B cell (primary cell): ENCODE data around the gene RRN3. TPM values are rescaled to one million over a fixed set of nuclear protein-coding genes. Genes with fewer than 3 reads are reported as not detected.

Experiments used
- ATAC-seq: fragments of 200-7000 bp; cut with Tn5 transposase; one replicate; pipeline ENCODE4 v1.10.0; 2021; ENCODE audit warnings: low read depth, mild to moderate bottlenecking, moderate number of reproducible peaks, moderate library complexity
- CTCF ChIA-PET: fragments of 350-600 bp; sonication (Branson Sonifier 250); formaldehyde crosslinking; loops from one replicate; lab custom pipeline; 2021; ENCODE audit warnings: antibody characterized with exemption, inconsistent platforms; lab: Charles Lee
- POLR2A ChIA-PET: fragments of 350-600 bp; sonication (Branson Sonifier 250); formaldehyde crosslinking; loops from one replicate; lab custom pipeline; 2021; ENCODE audit warnings: antibody characterized with exemption; lab: Charles Lee
- DNase-seq: peaks from one replicate; pipeline ENCODE4 v3.0.0; 2013
- H2AFZ ChIP-seq: 2 replicates; pipeline ENCODE4 v1.6.1; 2012; ENCODE audit warnings: mild to moderate bottlenecking, low read depth, low read length; ENCODE audit not compliant: insufficient read depth, poor library complexity, severe bottlenecking
- H3K27ac ChIP-seq, 2 donors: 1 replicate in 1 of 2; 2 replicates in 1 of 2; pipeline ENCODE4 v1.5.1; 2012 to 2013; ENCODE audit warnings: low read length in 2 of 2, mild to moderate bottlenecking in 2 of 2, moderate library complexity in 1 of 2
- H3K27me3 ChIP-seq, 4 experiments: fragments of 200-600 bp in 1 of 4; sonication (generic) in 1 of 4; replicated peaks in 1 of 4; 1 replicate in 2 of 4; 2 replicates in 2 of 4; pipeline versions ENCODE4 v1.6.1 to v1.7.0; 2013 to 2016; ENCODE audit warnings: low read length in 3 of 4, mild to moderate bottlenecking in 2 of 4, mixed read lengths in 1 of 4, moderate library complexity in 1 of 4; ENCODE audit not compliant: insufficient read depth in 4 of 4, control insufficient read depth in 3 of 4; ENCODE audit errors: control extremely low read depth in 1 of 4
- H3K36me3 ChIP-seq, 2 experiments: replicated peaks in 1 of 2; 1 replicate in 1 of 2; 2 replicates in 1 of 2; pipeline versions ENCODE4 v1.6.1 to v1.7.1; 2013; ENCODE audit warnings: low read length in 1 of 2; ENCODE audit not compliant: insufficient read depth in 2 of 2, control insufficient read depth in 1 of 2; ENCODE audit errors: control extremely low read depth in 1 of 2, extremely low read depth in 1 of 2
- H3K4me1 ChIP-seq, 2 donors: fragments of 200-600 bp in 1 of 2; sonication (generic) in 1 of 2; 1 replicate in 1 of 2; 2 replicates in 1 of 2; pipeline versions ENCODE4 v1.5.1 to v1.6.1; 2013 to 2017; ENCODE audit warnings: low read length in 2 of 2; ENCODE audit not compliant: control insufficient read depth in 2 of 2, insufficient read depth in 2 of 2
- H3K4me2 ChIP-seq: replicated peaks from 2 replicates; pipeline ENCODE3; 2012; ENCODE audit warnings: mild to moderate bottlenecking, low read depth, low read length; ENCODE audit not compliant: poor library complexity, severe bottlenecking
- H3K4me3 ChIP-seq, 5 experiments: fragments of 200-600 bp in 1 of 5; sonication (generic) in 1 of 5; 1 replicate in 3 of 5; 2 replicates in 2 of 5; pipeline versions ENCODE4 v1.5.1 to v1.7.0; 2011 to 2016; ENCODE audit warnings: low read length in 4 of 5, mild to moderate bottlenecking in 4 of 5, low read depth in 2 of 5, control low read depth in 1 of 5, moderate library complexity in 1 of 5; ENCODE audit not compliant: insufficient read depth in 1 of 5; ENCODE audit errors: control extremely low read depth in 1 of 5, extremely low read depth in 1 of 5
- H3K79me2 ChIP-seq: fragments of 200-600 bp; sonication (generic); one replicate; pipeline ENCODE4 v1.6.0; 2016; ENCODE audit warnings: low read length; ENCODE audit not compliant: control insufficient read depth, insufficient read depth
- H3K9ac ChIP-seq: fragments of 200-600 bp; sonication (generic); 2 replicates; pipeline ENCODE4 v1.6.1; 2017; ENCODE audit warnings: mild to moderate bottlenecking, low read length, moderate library complexity
- H3K9me3 ChIP-seq, 3 donors: one replicate each; pipeline versions ENCODE4 v1.6.1 to v1.7.1; 2013; ENCODE audit warnings: low read length in 2 of 3; ENCODE audit not compliant: control insufficient read depth in 2 of 3, insufficient read depth in 1 of 3; ENCODE audit errors: control extremely low read depth in 1 of 3
- H4K20me1 ChIP-seq: 2 replicates; pipeline ENCODE4 v1.6.0; 2012; ENCODE audit warnings: mild to moderate bottlenecking, low read length; ENCODE audit not compliant: insufficient read depth, control insufficient read depth, poor library complexity, severe bottlenecking
- H3K27ac Mint-ChIP-seq: one replicate; pipeline ENCODE4 v1.8.0; 2021; ENCODE audit warnings: mixed read lengths
- H3K27me3 Mint-ChIP-seq: one replicate; pipeline ENCODE4 v1.8.0; 2021; ENCODE audit warnings: mixed read lengths
- H3K4me1 Mint-ChIP-seq: one replicate; pipeline ENCODE4 v1.8.0; 2021; ENCODE audit warnings: mixed read lengths
- H3K4me3 Mint-ChIP-seq: one replicate; pipeline ENCODE4 v1.8.0; 2021; ENCODE audit warnings: mixed read lengths
- H3K9me3 Mint-ChIP-seq: one replicate; pipeline ENCODE4 v1.8.0; 2022; ENCODE audit warnings: mixed read lengths; ENCODE audit not compliant: insufficient read depth
- EZH2 ChIP-seq: IDR thresholded peaks from 2 replicates; pipeline ENCODE4 v1.6.1; 2012; ENCODE audit warnings: borderline replicate concordance, low read depth, mild to moderate bottlenecking, moderate library complexity, low read length; ENCODE audit not compliant: insufficient read depth, poor library complexity, severe bottlenecking
- WGBS: methylation state at CpG from one replicate; pipeline ENCODE4 v1.1.5; 2013; ENCODE audit warnings: missing lambda C conversion rate; ENCODE audit not compliant: insufficient coverage; 5-methylcytosine and 5-hydroxymethylcytosine counted together
- intact Hi-C: fragments of 100-400 bp; cut with micrococcal nuclease; formaldehyde crosslinking; loops from one replicate; pipeline ENCODE4 v1.10.0; 2022
- polyA plus RNA-seq: library from polyadenylated mRNA; depleted of rRNA; stranded (reverse); fragments of >200 nt; gene quantifications from 2 replicates; pipeline ENCODE4 v1.2.3, GENCODE V29; 2012
- total RNA-seq, 2 donors: library from RNA; stranded (reverse); fragments of 120-200 nt in 1 of 2; gene quantifications; 1 replicate in 1 of 2; 2 replicates in 1 of 2; pipeline versions ENCODE4 v1.2.3 to v1.2.4, GENCODE V29; 2013 to 2022
- TF ChIP-seq, protein P1 (sequence below): fragments of 200-600 bp; IDR thresholded peaks from one replicate; pipeline ENCODE4 v1.8.0; 2022; ENCODE audit warnings: antibody characterized with exemption, mild to moderate bottlenecking

RRN3 gene
- total and polyA plus RNA-seq, 2 donors (not counting 1 experiment from before 2014, with no cell fraction given), result 11.7 to 34.6 TPM

GRCh38 chr16:15038689-15039088 lies 55.4 kb downstream of the RRN3 start:
- H3K4me1 ChIP-seq, result no peaks in the 10 kb centered on the region
- H3K27me3 ChIP-seq, result no peaks in the 10 kb centered on the region
- no peaks in the 10 kb centered on the region for H3K9me3 Mint-ChIP-seq
- H3K9ac ChIP-seq, result no peak overlapping the region
- no peaks in the 10 kb centered on the region for H3K9me3 ChIP-seq
- no peaks in the 10 kb centered on the region for H4K20me1 ChIP-seq
- intact Hi-C loops, result no loop called here
- H3K4me3 Mint-ChIP-seq, result no peak overlapping the region
- no peak overlapping the region for H3K27ac Mint-ChIP-seq
- H3K36me3 ChIP-seq, result peaks cover 14 to 77% of the 10 kb centered on the region in 2 experiments
- no peaks in the 10 kb centered on the region for H3K79me2 ChIP-seq
- POLR2A ChIA-PET, result no interaction called here
- CTCF ChIA-PET, result no interaction called here
- H3K4me2 ChIP-seq, result no peak overlapping the region
- no peak overlapping the region for H3K4me3 ChIP-seq
- ATAC-seq, result no peak
- no peak overlapping the region for H2AFZ ChIP-seq
- H3K27me3 Mint-ChIP-seq, result no peaks in the 10 kb centered on the region
- 98% methylated on average over 9 of the region's 9 CpGs for WGBS
- TF ChIP-seq, protein P1, sequence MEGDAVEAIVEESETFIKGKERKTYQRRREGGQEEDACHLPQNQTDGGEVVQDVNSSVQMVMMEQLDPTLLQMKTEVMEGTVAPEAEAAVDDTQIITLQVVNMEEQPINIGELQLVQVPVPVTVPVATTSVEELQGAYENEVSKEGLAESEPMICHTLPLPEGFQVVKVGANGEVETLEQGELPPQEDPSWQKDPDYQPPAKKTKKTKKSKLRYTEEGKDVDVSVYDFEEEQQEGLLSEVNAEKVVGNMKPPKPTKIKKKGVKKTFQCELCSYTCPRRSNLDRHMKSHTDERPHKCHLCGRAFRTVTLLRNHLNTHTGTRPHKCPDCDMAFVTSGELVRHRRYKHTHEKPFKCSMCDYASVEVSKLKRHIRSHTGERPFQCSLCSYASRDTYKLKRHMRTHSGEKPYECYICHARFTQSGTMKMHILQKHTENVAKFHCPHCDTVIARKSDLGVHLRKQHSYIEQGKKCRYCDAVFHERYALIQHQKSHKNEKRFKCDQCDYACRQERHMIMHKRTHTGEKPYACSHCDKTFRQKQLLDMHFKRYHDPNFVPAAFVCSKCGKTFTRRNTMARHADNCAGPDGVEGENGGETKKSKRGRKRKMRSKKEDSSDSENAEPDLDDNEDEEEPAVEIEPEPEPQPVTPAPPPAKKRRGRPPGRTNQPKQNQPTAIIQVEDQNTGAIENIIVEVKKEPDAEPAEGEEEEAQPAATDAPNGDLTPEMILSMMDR, result no peak
- TF ChIP-seq EZH2, result no peak
- H3K4me1 Mint-ChIP-seq, result no peaks in the 10 kb centered on the region
- H3K27ac ChIP-seq, result no peak overlapping the region
- DNase-seq, result no peak

DNA sequence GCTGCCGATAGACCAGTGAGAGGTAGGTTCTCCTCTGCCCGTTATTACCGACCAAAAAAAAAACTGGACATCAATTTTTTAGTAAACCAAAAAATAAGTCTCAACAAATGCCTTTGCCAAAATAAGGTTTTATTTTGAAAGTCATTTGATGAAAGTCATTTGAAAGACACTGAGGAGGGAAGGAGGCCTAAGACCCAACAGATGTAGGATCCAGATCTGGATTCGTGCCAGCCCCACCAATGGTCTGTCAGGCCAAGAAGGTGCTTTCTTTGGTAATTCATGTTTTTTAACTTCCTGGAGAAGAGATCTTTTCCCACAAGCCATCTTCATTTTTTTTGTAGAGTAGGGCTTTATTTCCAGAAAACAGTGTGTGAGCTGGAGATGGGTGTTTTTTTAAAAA lies 56.3 kb downstream of the RRN3 start:
- ATAC-seq, result no peak
- intact Hi-C loops, result no loop called here

More for the DNA sequence above, 56.3 kb downstream of the RRN3 start:
- no peak overlapping the region for H2AFZ ChIP-seq
- H3K27me3 ChIP-seq, result no peaks in the 10 kb centered on the region
- no peak for TF ChIP-seq EZH2
- TF ChIP-seq, protein P1, result no peak
- no peaks in the 10 kb centered on the region for H3K4me1 ChIP-seq
- no peaks in the 10 kb centered on the region for H3K79me2 ChIP-seq
- H3K9me3 ChIP-seq, result no peaks in the 10 kb centered on the region
- peaks cover 16 to 87% of the 10 kb centered on the region in 2 experiments for H3K36me3 ChIP-seq
- no peak for DNase-seq
- Mint-ChIP-seq H3K9me3 (no peaks in the 10 kb centered on the region), H3K27me3 (no peaks in the 10 kb centered on the region), H3K4me1 (no peaks in the 10 kb centered on the region), H3K27ac (no peak overlapping the region), H3K4me3 (no peak overlapping the region)
- ChIA-PET CTCF (no interaction called here), POLR2A (no interaction called here)
- no peak overlapping the region for H3K9ac ChIP-seq
- WGBS, result no CpG with 5 or more reads among the region's 4 CpGs
- H3K4me3 ChIP-seq, result no peak overlapping the region
- no peak overlapping the region for H3K4me2 ChIP-seq
- H3K27ac ChIP-seq, result no peak overlapping the region
- no peaks in the 10 kb centered on the region for H4K20me1 ChIP-seq
